ENCODE results near the gene DIAPH3. TPM values are rescaled to one million over a fixed set of nuclear protein-coding genes. Genes with fewer than 3 reads are reported as not detected.

Gene DIAPH3
- total and polyA plus RNA-seq, 2 of the 4 experiments (the other 2 are of a cell fraction), result 8.9 to 9.3 TPM

- Histone ChIP-seq H3K9ac (ENCODE audit: low read depth, low read length) (no peak overlapping the region), H3K23ac (ENCODE audit: low read depth, low read length) (no peak overlapping the region), H3K9me3 (ENCODE audit: control insufficient read depth, insufficient read depth, low read length) (no peaks in the 10 kb centered on the region), H2BK20ac (ENCODE audit: low read depth, low read length) (no peak overlapping the region), H2BK15ac (ENCODE audit: low read depth, low read length) (no peak overlapping the region), H2BK120ac (ENCODE audit: low read depth, low read length) (no peak overlapping the region), H3K4me1 (ENCODE audit: control insufficient read depth, insufficient read depth, low read length) (no peaks in the 10 kb centered on the region), H3K18ac (ENCODE audit: low read depth, low read length) (no peak overlapping the region), H3K4ac (ENCODE audit: low read depth, low read length) (no peak overlapping the region), H3K56ac (ENCODE audit: extremely low read depth, insufficient read depth, low read length) (no peak overlapping the region), H3K4me2 (ENCODE audit: low read depth, low read length) (no peak overlapping the region), H4K8ac (ENCODE audit: low read depth in 2 of 2, low read length in 2 of 2) (no peak overlapping the region), H3K4me3 (ENCODE audit: insufficient read depth, low read depth, low read length) (no peak overlapping the region), H2AFZ (replicated peaks; ENCODE audit: low read length, poor library complexity) (no peak overlapping the region), H3K9me1 (ENCODE audit: insufficient read depth, low read length) (no peaks in the 10 kb centered on the region), H4K5ac (ENCODE audit: low read depth, low read length) (no peak overlapping the region), H3K27me3 (ENCODE audit: control insufficient read depth, insufficient read depth, low read length) (no peaks in the 10 kb centered on the region), H3K36me3 (ENCODE audit: control insufficient read depth, insufficient read depth, low read length) (no peaks in the 10 kb centered on the region), H3K79me1 (ENCODE audit: low read depth in 1 of 2, low read length in 2 of 2) (no peaks in the 10 kb centered on the region), H2AK5ac (ENCODE audit: low read depth, low read length) (no peak overlapping the region), H3K14ac (replicated peaks; ENCODE audit: low read depth, low read length) (no peak overlapping the region), H4K91ac (ENCODE audit: insufficient read depth, low read depth, low read length) (no peak overlapping the region), H3K27ac (ENCODE audit: insufficient read depth, low read length) (no peak overlapping the region), H2AK9ac (replicated peaks; ENCODE audit: low read depth, low read length, poor library complexity) (no peak overlapping the region), H2BK5ac (ENCODE audit: low read depth, low read length, poor library complexity, severe bottlenecking) (no peak overlapping the region), H4K20me1 (ENCODE audit: insufficient read depth, low read length) (no peaks in the 10 kb centered on the region)
- ATAC-seq (ENCODE audit: low read depth) (no peak), DNase-seq (no peak)
- intact Hi-C loops (cut with micrococcal nuclease) (loop anchor here (2.0 to 10.0 kb wide), 3 partner anchors 483 to 653 kb away; partner anchors contain the start of gene DIAPH3), in situ Hi-C loops (cut with MboI; ENCODE audit: low sequenced_read_pairs) (loop anchor here (5.0 to 25.0 kb wide), 2 partner anchors 86 to 656 kb away; no protein-coding TSS in a partner anchor), dilution Hi-C loops (cut with HindIII; ENCODE audit: low sequenced_read_pairs, unreplicated experiment) (no loop called here)
- WGBS, 2 experiments (ENCODE audit: extremely low coverage in 2 of 2, insufficient read length in 1 of 2), result no CpG with 5 or more reads among the region's 1 CpG
- POLR2A ChIA-PET (ENCODE audit: unreplicated experiment), result no interaction called here
- BruUV-seq (replicated peaks), result no TSS peak
- CTCF ChIA-PET, result interaction anchor here (1.3 to 5.0 kb wide), 2 partner anchors 89 to 225 kb away, joined by 3 to 29 read pairs; no protein-coding TSS in a partner anchor
- TF ChIP-seq, protein P1, sequence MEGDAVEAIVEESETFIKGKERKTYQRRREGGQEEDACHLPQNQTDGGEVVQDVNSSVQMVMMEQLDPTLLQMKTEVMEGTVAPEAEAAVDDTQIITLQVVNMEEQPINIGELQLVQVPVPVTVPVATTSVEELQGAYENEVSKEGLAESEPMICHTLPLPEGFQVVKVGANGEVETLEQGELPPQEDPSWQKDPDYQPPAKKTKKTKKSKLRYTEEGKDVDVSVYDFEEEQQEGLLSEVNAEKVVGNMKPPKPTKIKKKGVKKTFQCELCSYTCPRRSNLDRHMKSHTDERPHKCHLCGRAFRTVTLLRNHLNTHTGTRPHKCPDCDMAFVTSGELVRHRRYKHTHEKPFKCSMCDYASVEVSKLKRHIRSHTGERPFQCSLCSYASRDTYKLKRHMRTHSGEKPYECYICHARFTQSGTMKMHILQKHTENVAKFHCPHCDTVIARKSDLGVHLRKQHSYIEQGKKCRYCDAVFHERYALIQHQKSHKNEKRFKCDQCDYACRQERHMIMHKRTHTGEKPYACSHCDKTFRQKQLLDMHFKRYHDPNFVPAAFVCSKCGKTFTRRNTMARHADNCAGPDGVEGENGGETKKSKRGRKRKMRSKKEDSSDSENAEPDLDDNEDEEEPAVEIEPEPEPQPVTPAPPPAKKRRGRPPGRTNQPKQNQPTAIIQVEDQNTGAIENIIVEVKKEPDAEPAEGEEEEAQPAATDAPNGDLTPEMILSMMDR (conservative IDR thresholded peaks at IDR 0.05; ENCODE audit: low read depth, low read length), result no peak
- TF ChIP-seq MAZ (IDR thresholded peaks at IDR 0.05; ENCODE audit: borderline replicate concordance, low read depth, low read length) (no peak), NFE2L2 (IDR thresholded peaks at IDR 0.05; ENCODE audit: low read depth, low read length) (no peak), CHD1 (IDR thresholded peaks at IDR 0.05; ENCODE audit: low read depth, low read length) (no peak), MAFK (IDR thresholded peaks at IDR 0.05; ENCODE audit: low read depth, low read length) (no peak), RCOR1 (IDR thresholded peaks at IDR 0.05; ENCODE audit: insufficient replicate concordance, low read length) (no peak), MXI1 (IDR thresholded peaks at IDR 0.05; ENCODE audit: borderline replicate concordance, low read depth, low read length) (no peak), ELK1 (IDR thresholded peaks at IDR 0.05; ENCODE audit: borderline replicate concordance, low read depth, low read length) (no peak), RFX5 (IDR thresholded peaks at IDR 0.05; ENCODE audit: low read depth, low read length) (no peak), CEBPB (IDR thresholded peaks at IDR 0.05; ENCODE audit: low read depth, low read length) (no peak), SMC3 (IDR thresholded peaks at IDR 0.05; ENCODE audit: low read depth, low read length) (no peak), RAD21 (IDR thresholded peaks at IDR 0.05; ENCODE audit: low read length) (no peak), FOS (IDR thresholded peaks at IDR 0.05; ENCODE audit: low read depth, low read length) (no peak), POLR2A (IDR thresholded peaks at IDR 0.05; ENCODE audit: low read depth, low read length) (no peak), BHLHE40 (IDR thresholded peaks at IDR 0.05; ENCODE audit: low read depth, low read length) (no peak)
- TF ChIP-seq, protein P2, sequence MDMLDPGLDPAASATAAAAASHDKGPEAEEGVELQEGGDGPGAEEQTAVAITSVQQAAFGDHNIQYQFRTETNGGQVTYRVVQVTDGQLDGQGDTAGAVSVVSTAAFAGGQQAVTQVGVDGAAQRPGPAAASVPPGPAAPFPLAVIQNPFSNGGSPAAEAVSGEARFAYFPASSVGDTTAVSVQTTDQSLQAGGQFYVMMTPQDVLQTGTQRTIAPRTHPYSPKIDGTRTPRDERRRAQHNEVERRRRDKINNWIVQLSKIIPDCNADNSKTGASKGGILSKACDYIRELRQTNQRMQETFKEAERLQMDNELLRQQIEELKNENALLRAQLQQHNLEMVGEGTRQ (IDR thresholded peaks at IDR 0.05; ENCODE audit: low read depth, low read length), result no peak
Measured at GRCh38 chr13:59681636-59682311, 482.0 kb downstream of the DIAPH3 start.
